ENCODE measurements around the gene RMDN2. TPM values are rescaled to one million over a fixed set of nuclear protein-coding genes. Genes with fewer than 3 reads are reported as not detected.
"Not testable (repeated sequence)": the region's sequence is repeated elsewhere in the genome, so short reads cannot be mapped to it uniquely, and the experiment has no call there.

The RMDN2 gene
- total RNA-seq, 2 experiments from 2014 or later, result 1.5 to 2.3 TPM

GRCh38 chr2:37963901-37964300 is 38.8 kb downstream of the RMDN2 start:
- CTCF ChIA-PET, result not testable (repeated sequence)

GRCh38 chr2:37966326-37966725 is 41.2 kb downstream of the RMDN2 start:
- Mint-ChIP-seq H3K4me3 (no peak overlapping the region), H3K9me3 (peaks cover 5% of the 10 kb centered on the region), H3K36me3 (ENCODE audit: low read depth) (no peaks in the 10 kb centered on the region), H3K27ac (no peak overlapping the region), H3K4me1 (no peaks in the 10 kb centered on the region), H3K27me3 (peaks cover 2% of the 10 kb centered on the region)
- ChIA-PET CTCF (no interaction called here), POLR2A (no interaction called here)
- DNase-seq, result no peak

More at GRCh38 chr2:37963901-37964300, 38.8 kb downstream of the RMDN2 start:
- H3K27ac Mint-ChIP-seq; H3K36me3 Mint-ChIP-seq (ENCODE audit: low read depth); H3K9me3 Mint-ChIP-seq; H3K4me1 Mint-ChIP-seq; DNase-seq; H3K4me3 Mint-ChIP-seq; H3K27me3 Mint-ChIP-seq; POLR2A ChIA-PET: not testable (repeated sequence)

DNA sequence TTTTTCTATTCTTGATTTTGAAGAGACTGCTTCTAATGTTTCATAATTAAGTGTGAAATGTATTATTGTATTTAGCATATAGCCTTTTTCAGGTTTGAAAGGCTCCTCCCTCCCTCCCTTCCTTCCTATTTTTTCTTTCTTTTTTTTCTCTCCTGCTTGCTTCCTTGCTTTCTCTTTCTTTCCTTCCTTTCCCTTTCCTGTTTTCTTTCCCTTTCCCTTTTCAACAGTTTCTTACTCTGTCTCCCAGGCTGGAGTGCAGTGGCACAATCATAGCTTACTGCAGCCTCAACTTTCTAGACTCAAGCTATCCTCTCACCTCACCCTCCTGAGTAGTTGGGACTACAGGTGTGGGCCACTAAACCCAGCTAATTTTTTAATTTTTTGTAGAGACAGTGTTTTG is 44.6 kb downstream of the RMDN2 start:
- DNase-seq, result no peak
- no peaks in the 10 kb centered on the region for H3K36me3 Mint-ChIP-seq (ENCODE audit: low read depth)
- CTCF ChIA-PET, result no interaction called here
- H3K9me3 Mint-ChIP-seq, result peaks cover 3% of the 10 kb centered on the region
- no peaks in the 10 kb centered on the region for H3K4me1 Mint-ChIP-seq
- peaks cover 6% of the 10 kb centered on the region for H3K27me3 Mint-ChIP-seq
- POLR2A ChIA-PET, result no interaction called here
- H3K27ac Mint-ChIP-seq, result no peak overlapping the region
- H3K4me3 Mint-ChIP-seq, result no peak overlapping the region

DNA sequence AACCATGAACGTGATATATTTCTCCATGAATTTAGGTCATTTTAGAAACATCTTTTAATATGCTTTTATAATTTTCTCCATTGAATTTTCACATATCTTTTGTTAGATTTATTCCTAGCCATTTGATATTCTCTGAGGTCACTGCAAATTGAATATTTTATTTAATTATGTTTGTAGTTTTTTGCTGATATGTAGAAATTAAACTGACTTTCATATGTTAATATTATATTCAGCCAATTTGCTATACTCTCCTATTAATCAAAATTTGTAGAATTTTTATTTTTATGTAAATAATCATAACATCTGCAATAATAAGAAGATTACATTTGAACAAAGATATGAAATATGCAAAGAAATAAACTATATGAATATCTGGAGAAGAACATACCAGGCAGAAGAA is 46.9 kb downstream of the RMDN2 start:
- Mint-ChIP-seq H3K36me3 (ENCODE audit: low read depth) (no peaks in the 10 kb centered on the region), H3K4me1 (no peaks in the 10 kb centered on the region), H3K27ac (no peak overlapping the region), H3K27me3 (peaks cover 6% of the 10 kb centered on the region), H3K9me3 (no peaks in the 10 kb centered on the region), H3K4me3 (no peak overlapping the region)
- ChIA-PET CTCF (no interaction called here), POLR2A (no interaction called here)
- no peak for DNase-seq

DNA sequence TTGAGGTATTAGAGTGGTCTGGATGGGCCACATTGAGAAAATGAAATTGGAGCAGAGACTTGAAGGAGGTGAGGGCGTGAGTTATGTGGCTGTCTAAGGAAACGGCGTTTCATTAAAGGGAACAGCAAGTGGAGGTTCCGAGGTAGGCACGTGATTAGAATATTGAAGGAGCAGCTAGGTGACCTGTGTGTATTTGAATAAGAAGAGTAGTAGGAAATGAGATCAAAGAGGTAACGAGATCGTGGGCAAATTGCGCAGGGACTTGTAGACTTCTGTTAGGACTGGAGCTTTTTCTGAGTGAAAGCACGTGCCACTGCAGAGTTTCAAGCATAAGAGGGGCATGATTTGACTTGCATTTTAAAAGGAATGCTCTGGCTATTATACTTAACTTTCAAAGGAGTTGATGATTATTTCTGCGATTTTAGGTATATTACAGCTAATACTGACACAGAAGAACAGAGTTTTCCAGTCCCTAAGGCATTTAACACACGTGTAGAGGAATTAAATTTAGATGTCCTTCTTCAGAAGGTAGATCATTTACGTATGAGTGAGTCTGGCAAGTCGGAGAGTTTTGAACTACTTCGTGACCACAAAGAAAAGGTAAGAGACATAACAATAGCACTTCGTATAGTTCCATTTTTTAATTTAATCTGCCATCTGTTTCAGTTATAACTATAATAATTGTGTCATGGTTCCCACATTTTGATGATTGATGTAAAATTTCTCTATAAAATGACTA is 48.7 kb downstream of the RMDN2 start:
- ChIA-PET POLR2A (no interaction called here), CTCF (interaction anchor here (0.6 to 1.7 kb wide), 2 partner anchors 77 to 301 kb away, joined by 3 to 5 read pairs; no protein-coding TSS in a partner anchor)
- Mint-ChIP-seq H3K4me1 (no peaks in the 10 kb centered on the region), H3K4me3 (no peak overlapping the region), H3K27me3 (peaks cover 6% of the 10 kb centered on the region), H3K9me3 (no peaks in the 10 kb centered on the region), H3K36me3 (ENCODE audit: low read depth) (no peaks in the 10 kb centered on the region), H3K27ac (no peak overlapping the region)
- DNase-seq, result no peak

- H3K4me3 Mint-ChIP-seq, result no peak overlapping the region
- POLR2A ChIA-PET, result no interaction called here
- H3K27me3 Mint-ChIP-seq, result peaks cover 4% of the 10 kb centered on the region
- CTCF ChIA-PET, result no interaction called here
- no peaks in the 10 kb centered on the region for H3K9me3 Mint-ChIP-seq
- no peaks in the 10 kb centered on the region for H3K4me1 Mint-ChIP-seq
- no peaks in the 10 kb centered on the region for H3K36me3 Mint-ChIP-seq (ENCODE audit: low read depth)
- DNase-seq, result no peak
- H3K27ac Mint-ChIP-seq, result no peak overlapping the region
Measured at GRCh38 chr2:37975808-37976207, 50.7 kb downstream of the RMDN2 start.

DNA sequence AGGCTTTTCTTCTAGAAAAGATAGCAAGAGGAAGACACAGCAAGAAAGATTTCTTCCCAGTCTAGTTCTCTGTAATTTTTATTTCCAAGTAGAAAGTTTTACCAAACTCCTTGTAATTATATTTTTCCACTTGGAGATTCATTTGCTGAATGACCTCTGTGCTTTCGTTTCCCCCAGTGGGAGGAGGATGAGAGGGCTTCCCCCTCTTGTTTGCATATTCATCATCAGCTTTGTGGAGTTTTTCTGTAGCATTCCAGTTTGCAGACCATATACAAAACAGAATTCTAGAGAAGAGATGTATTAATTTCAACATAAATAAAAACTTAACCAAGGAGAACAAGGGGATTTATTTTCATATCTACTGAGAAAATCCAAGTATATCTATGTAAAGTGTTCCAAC is 51.3 kb downstream of the RMDN2 start:
- no peaks in the 10 kb centered on the region for H3K36me3 Mint-ChIP-seq (ENCODE audit: low read depth)
- no peak for DNase-seq
- no peaks in the 10 kb centered on the region for H3K4me1 Mint-ChIP-seq
- ChIA-PET CTCF (no interaction called here), POLR2A (no interaction called here)
- no peaks in the 10 kb centered on the region for H3K9me3 Mint-ChIP-seq
- H3K27ac Mint-ChIP-seq, result no peak overlapping the region
- H3K4me3 Mint-ChIP-seq, result no peak overlapping the region
- peaks cover 4% of the 10 kb centered on the region for H3K27me3 Mint-ChIP-seq

GRCh38 chr2:37982147-37982582 is 57.1 kb downstream of the RMDN2 start:
- Mint-ChIP-seq H3K4me3 (no peak overlapping the region), H3K36me3 (ENCODE audit: low read depth) (no peaks in the 10 kb centered on the region), H3K4me1 (peaks cover 6% of the 10 kb centered on the region), H3K27ac (no peak overlapping the region), H3K27me3 (no peaks in the 10 kb centered on the region), H3K9me3 (no peaks in the 10 kb centered on the region)
- peak; percentile 56 for DNase-seq
- ChIA-PET CTCF (interaction anchor here (0.7 to 2.6 kb wide), 12 partner anchors 9 to 585 kb away, joined by 3 to 24 read pairs (median 3); no protein-coding TSS in a partner anchor), POLR2A (no interaction called here)

DNA sequence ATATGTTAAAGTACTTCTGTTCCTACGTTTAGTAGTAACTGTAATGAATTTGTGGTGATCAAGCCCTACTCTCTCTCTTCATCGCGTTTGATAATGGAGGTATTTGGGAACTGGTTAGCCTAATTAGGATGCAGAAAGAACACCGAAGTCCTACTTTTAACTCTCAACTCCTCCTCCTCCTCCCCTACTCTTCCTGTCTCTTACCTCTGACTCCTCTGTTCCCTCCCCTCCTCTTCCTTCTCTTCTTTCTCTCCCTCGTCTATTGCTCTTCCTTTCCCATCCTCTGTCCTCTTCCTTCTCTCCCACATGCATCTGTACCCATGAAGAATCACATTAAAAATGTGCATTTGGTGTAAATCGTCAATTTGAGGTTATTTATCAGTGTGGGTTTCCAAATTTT is 57.8 kb downstream of the RMDN2 start:
- no peak overlapping the region for H3K4me3 Mint-ChIP-seq
- ChIA-PET CTCF (interaction anchor here (1.1 to 2.6 kb wide), 3 partner anchors 8 to 297 kb away, joined by 4 to 24 read pairs (median 7); no protein-coding TSS in a partner anchor), POLR2A (no interaction called here)
- no peaks in the 10 kb centered on the region for H3K36me3 Mint-ChIP-seq (ENCODE audit: low read depth)
- no peaks in the 10 kb centered on the region for H3K27me3 Mint-ChIP-seq
- H3K4me1 Mint-ChIP-seq, result peaks cover 6% of the 10 kb centered on the region
- no peaks in the 10 kb centered on the region for H3K9me3 Mint-ChIP-seq
- H3K27ac Mint-ChIP-seq, result no peak overlapping the region
- no peak for DNase-seq

- ChIA-PET POLR2A (no interaction called here), CTCF (no interaction called here)
- no peak overlapping the region for H3K4me3 Mint-ChIP-seq
Measured at GRCh38 chr2:37983719-37984118, 58.6 kb downstream of the RMDN2 start.

DNA sequence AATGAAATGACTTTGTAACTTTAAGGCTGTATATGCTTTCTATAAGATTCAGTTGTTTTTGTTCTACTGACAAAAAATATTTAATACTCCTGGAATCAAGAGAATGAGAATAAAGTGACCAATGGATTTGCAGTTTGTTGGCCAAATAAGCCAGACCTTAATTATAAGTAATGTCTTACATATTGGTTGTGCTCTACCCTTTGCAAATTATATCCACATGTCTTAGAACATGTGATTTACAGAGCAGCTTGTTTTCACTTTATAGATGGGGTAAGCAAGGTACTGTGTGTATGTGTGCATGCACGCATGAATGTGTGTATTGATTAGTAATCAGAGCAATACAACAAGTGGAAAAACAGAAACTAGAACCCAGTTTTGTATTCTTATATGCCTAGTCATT is 59.1 kb downstream of the RMDN2 start:
- no peak for DNase-seq
- CTCF ChIA-PET, result no interaction called here
- Mint-ChIP-seq H3K9me3 (no peaks in the 10 kb centered on the region), H3K27me3 (no peaks in the 10 kb centered on the region), H3K27ac (no peak overlapping the region), H3K36me3 (ENCODE audit: low read depth) (no peaks in the 10 kb centered on the region), H3K4me1 (peaks cover 6% of the 10 kb centered on the region), H3K4me3 (no peak overlapping the region)
- POLR2A ChIA-PET, result no interaction called here

More at GRCh38 chr2:37983719-37984118, 58.6 kb downstream of the RMDN2 start:
- DNase-seq, result no peak
- H3K4me1 Mint-ChIP-seq, result peaks cover 6% of the 10 kb centered on the region
- H3K9me3 Mint-ChIP-seq, result no peaks in the 10 kb centered on the region
- H3K27ac Mint-ChIP-seq, result no peak overlapping the region
- no peaks in the 10 kb centered on the region for H3K36me3 Mint-ChIP-seq (ENCODE audit: low read depth)
- no peaks in the 10 kb centered on the region for H3K27me3 Mint-ChIP-seq

DNA sequence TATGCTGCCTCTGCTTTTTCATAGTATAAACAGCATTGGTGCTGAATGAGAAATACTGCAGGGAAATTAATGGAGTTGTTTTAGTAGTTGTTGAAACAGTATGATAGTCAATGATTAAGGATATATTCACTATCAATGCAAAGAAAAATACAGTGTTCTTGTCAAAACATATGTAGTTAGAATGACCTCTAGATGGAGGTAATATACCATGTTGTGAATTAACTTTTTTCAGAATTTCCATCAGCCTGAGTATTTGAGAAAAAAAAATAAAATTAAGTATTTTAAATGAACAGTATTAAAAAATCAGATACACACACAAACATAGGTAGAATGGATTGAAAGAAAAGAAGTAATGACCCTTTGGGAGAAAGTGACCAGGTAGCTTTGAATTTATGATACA is 59.5 kb downstream of the RMDN2 start:
- no peak overlapping the region for H3K27ac Mint-ChIP-seq
- H3K4me1 Mint-ChIP-seq, result peaks cover 6% of the 10 kb centered on the region
- no peaks in the 10 kb centered on the region for H3K27me3 Mint-ChIP-seq
- no peaks in the 10 kb centered on the region for H3K36me3 Mint-ChIP-seq (ENCODE audit: low read depth)
- no peaks in the 10 kb centered on the region for H3K9me3 Mint-ChIP-seq
- DNase-seq, result no peak
- CTCF ChIA-PET, result interaction anchor here (0.7 kb wide), 1 partner anchor 131 kb away, joined by 3 read pairs; no protein-coding TSS in a partner anchor
- POLR2A ChIA-PET, result no interaction called here
- no peak overlapping the region for H3K4me3 Mint-ChIP-seq

DNA sequence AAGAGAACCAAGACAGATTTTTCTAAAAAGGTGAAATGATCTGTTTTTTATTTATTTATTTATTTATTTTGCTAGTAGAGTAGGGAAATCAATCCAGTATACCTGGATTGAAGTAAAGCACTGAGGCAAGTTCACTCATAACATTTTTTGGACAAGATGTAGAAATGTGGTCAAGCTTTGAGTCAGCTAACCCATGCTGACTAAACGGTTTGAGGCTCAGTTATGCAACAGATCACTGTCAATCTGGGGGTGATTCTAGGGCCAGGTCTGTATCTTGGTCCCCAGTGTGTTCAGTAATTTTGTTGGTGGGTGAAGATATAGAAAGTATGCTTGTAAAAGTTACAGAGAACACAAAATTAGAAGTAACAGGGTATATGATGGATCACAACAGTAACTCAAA is 60.2 kb downstream of the RMDN2 start:
- Mint-ChIP-seq H3K27me3 (no peaks in the 10 kb centered on the region), H3K4me1 (peaks cover 6% of the 10 kb centered on the region), H3K27ac (no peak overlapping the region), H3K4me3 (no peak overlapping the region), H3K9me3 (no peaks in the 10 kb centered on the region), H3K36me3 (ENCODE audit: low read depth) (no peaks in the 10 kb centered on the region)
- no peak for DNase-seq
- ChIA-PET POLR2A (no interaction called here), CTCF (interaction anchor here (0.7 kb wide), 1 partner anchor 131 kb away, joined by 3 read pairs; no protein-coding TSS in a partner anchor)

DNA sequence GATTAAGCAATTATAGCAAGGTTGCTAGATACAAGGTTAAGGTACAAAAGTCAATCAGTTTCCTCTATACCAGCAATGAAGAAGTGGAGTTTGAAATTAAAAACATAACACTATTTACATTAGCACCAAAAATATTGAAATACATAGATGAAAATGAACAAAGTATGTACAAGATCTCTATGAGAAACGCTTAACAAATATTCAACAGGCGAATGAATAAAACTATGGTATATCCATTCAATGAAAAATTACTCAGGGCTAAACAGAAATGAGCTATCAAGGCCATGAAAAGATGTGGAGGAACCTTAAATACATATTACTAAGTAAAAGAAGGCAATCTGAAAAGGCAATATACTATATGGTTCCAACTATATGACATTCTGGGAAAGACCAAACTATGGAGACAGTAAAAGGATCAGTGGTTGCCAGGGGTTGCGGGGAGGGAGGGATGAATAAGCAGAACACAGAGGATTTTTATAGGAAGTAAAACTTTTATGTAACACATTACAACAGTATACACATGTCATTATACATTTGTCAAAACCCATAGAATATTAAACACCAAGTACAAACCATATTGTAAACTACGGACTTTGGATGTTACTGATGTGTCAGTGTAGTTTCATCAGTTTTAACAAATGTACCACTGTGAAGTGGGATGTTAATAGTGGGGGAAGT is 62.1 kb downstream of the RMDN2 start:
- Mint-ChIP-seq H3K9me3 (no peaks in the 10 kb centered on the region), H3K27ac (no peak overlapping the region), H3K36me3 (ENCODE audit: low read depth) (no peaks in the 10 kb centered on the region), H3K4me3 (no peak overlapping the region), H3K27me3 (no peaks in the 10 kb centered on the region), H3K4me1 (peaks cover 2% of the 10 kb centered on the region)
- ChIA-PET CTCF (no interaction called here), POLR2A (no interaction called here)
- DNase-seq, result no peak
